ENCODE measurements around the gene DESI2.

Gene DESI2

DNA sequence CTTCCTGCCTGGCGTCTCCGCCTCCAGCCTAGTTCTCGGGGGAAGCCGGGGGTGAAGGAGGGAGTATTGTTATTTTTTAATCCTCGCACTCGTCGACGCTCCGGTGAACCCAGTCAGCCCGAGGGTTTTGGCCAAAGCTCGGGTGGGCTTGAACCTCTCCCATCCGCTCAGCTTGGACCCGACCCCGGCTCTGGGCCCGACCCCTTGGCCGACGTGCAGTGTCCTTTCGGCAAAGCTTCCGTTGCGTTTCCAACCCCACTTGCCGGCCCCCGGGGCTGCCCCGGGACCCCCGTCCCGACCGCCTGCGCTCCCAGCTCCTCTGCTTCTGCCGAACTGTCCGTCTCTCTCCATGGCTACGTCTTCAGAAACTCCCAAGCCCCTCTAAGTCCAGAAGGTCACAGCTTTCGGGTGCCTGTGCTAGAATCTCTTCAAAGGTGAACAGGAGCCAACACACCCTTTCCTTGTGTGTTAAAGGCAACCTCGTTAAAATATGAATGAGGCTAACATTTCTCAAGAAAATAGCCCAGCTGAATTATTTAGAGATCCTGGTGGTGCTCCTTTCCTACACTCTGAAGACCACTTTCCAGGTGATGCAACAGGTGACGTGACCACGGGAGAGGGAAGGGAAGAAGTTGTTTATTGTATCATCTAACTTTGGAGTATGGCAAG, 647 bp downstream of the DESI2 start (continued):
- TF ChIP-seq, protein P1, sequence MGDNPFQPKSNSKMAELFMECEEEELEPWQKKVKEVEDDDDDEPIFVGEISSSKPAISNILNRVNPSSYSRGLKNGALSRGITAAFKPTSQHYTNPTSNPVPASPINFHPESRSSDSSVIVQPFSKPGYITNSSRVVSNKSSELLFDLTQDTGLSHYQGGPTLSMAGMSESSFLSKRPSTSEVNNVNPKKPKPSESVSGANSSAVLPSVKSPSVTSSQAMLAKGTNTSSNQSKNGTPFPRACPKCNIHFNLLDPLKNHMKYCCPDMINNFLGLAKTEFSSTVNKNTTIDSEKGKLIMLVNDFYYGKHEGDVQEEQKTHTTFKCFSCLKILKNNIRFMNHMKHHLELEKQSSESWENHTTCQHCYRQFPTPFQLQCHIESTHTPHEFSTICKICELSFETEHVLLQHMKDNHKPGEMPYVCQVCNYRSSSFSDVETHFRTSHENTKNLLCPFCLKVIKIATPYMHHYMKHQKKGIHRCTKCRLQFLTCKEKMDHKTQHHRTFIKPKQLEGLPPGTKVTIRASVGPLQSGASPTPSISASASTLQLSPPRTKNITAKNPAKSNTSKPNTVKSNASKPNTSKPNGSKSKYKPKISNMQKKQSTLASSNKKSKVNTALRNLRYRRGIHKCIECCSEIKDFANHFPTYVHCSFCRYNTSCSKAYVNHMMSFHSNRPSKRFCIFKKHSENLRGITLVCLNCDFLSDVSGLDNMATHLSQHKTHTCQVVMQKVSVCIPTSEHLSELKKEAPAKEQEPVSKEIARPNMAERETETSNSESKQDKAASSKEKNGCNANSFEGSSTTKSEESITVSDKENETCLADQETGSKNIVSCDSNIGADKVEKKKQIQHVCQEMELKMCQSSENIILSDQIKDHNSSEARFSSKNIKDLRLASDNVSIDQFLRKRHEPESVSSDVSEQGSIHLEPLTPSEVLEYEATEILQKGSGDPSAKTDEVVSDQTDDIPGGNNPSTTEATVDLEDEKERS (tag by site-specific recombination; IDR thresholded peaks at IDR 0.05) = no peak
- no peak for TF ChIP-seq KLF1 (tag by site-specific recombination; IDR thresholded peaks at IDR 0.05)
- no peak for TF ChIP-seq ZBTB48 (tag by site-specific recombination; IDR thresholded peaks at IDR 0.05)
- TF ChIP-seq ZNF239 (tag by site-specific recombination; IDR thresholded peaks at IDR 0.05) = no peak
- no peak for TF ChIP-seq ZNF510 (tag by site-specific recombination; IDR thresholded peaks at IDR 0.05; ENCODE audit: insufficient replicate concordance)
- no peak for TF ChIP-seq ZNF48 (tag by site-specific recombination; IDR thresholded peaks at IDR 0.05)
- TF ChIP-seq ZBTB20 (tag by site-specific recombination; IDR thresholded peaks at IDR 0.05) = no peak; the same call in 1 of the 2 replicates
- TF ChIP-seq ZSCAN30 (tag by site-specific recombination; IDR thresholded peaks at IDR 0.05) = no peak
- TF ChIP-seq ZNF610 (tag by site-specific recombination; IDR thresholded peaks at IDR 0.05; ENCODE audit: borderline replicate concordance) = no peak
- TF ChIP-seq ZNF112 (tag by site-specific recombination; IDR thresholded peaks at IDR 0.05) = no peak
- TF ChIP-seq, protein P2, sequence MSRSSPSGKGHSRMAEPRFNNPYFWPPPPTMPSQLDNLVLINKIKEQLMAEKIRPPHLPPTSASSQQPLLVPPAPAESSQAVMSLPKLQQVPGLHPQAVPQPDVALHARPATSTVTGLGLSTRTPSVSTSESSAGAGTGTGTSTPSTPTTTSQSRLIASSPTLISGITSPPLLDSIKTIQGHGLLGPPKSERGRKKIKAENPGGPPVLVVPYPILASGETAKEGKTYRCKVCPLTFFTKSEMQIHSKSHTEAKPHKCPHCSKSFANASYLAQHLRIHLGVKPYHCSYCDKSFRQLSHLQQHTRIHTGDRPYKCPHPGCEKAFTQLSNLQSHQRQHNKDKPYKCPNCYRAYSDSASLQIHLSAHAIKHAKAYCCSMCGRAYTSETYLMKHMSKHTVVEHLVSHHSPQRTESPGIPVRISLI (tag by site-specific recombination; IDR thresholded peaks at IDR 0.05) = no peak
- TF ChIP-seq ZIC2 (tag by site-specific recombination; IDR thresholded peaks at IDR 0.05) = no peak
- 0 out of 2 replicates have a peak, but pooled peaks have one; percentile 14 for TF ChIP-seq ZNF391 (tag by site-specific recombination; IDR thresholded peaks at IDR 0.05; ENCODE audit: borderline replicate concordance, low read depth)
- TF ChIP-seq YY1 (tag by site-specific recombination; IDR thresholded peaks at IDR 0.05) = no peak
- no peak for TF ChIP-seq GLIS1 (tag by site-specific recombination; IDR thresholded peaks at IDR 0.05)
- TF ChIP-seq, protein P3, sequence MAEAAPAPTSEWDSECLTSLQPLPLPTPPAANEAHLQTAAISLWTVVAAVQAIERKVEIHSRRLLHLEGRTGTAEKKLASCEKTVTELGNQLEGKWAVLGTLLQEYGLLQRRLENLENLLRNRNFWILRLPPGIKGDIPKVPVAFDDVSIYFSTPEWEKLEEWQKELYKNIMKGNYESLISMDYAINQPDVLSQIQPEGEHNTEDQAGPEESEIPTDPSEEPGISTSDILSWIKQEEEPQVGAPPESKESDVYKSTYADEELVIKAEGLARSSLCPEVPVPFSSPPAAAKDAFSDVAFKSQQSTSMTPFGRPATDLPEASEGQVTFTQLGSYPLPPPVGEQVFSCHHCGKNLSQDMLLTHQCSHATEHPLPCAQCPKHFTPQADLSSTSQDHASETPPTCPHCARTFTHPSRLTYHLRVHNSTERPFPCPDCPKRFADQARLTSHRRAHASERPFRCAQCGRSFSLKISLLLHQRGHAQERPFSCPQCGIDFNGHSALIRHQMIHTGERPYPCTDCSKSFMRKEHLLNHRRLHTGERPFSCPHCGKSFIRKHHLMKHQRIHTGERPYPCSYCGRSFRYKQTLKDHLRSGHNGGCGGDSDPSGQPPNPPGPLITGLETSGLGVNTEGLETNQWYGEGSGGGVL (tag by site-specific recombination; IDR thresholded peaks at IDR 0.05) = no peak
- TF ChIP-seq PRDM1 (tag by site-specific recombination; IDR thresholded peaks at IDR 0.05) = peak; percentile 9; the same call in 1 of the 2 replicates
- no peak for TF ChIP-seq ZBTB1 (tag by site-specific recombination; IDR thresholded peaks at IDR 0.05)
- no peak for TF ChIP-seq ZNF624 (tag by site-specific recombination; IDR thresholded peaks at IDR 0.05)
- no peak for TF ChIP-seq ZNF202 (tag by site-specific recombination; IDR thresholded peaks at IDR 0.05; ENCODE audit: borderline replicate concordance)
- 0 out of 2 replicates have a peak, but pooled peaks have one; percentile 14 for TF ChIP-seq ZFP69B (tag by site-specific recombination; IDR thresholded peaks at IDR 0.05)
- no peak for TF ChIP-seq ZBTB17 (tag by site-specific recombination; IDR thresholded peaks at IDR 0.05)
- TF ChIP-seq ZNF776 (tag by site-specific recombination; IDR thresholded peaks at IDR 0.05; ENCODE audit: borderline replicate concordance) = no peak
- TF ChIP-seq, protein P4, sequence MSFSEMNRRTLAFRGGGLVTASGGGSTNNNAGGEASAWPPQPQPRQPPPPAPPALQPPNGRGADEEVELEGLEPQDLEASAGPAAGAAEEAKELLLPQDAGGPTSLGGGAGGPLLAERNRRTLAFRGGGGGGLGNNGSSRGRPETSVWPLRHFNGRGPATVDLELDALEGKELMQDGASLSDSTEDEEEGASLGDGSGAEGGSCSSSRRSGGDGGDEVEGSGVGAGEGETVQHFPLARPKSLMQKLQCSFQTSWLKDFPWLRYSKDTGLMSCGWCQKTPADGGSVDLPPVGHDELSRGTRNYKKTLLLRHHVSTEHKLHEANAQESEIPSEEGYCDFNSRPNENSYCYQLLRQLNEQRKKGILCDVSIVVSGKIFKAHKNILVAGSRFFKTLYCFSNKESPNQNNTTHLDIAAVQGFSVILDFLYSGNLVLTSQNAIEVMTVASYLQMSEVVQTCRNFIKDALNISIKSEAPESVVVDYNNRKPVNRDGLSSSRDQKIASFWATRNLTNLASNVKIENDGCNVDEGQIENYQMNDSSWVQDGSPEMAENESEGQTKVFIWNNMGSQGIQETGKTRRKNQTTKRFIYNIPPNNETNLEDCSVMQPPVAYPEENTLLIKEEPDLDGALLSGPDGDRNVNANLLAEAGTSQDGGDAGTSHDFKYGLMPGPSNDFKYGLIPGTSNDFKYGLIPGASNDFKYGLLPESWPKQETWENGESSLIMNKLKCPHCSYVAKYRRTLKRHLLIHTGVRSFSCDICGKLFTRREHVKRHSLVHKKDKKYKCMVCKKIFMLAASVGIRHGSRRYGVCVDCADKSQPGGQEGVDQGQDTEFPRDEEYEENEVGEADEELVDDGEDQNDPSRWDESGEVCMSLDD (tag by site-specific recombination; IDR thresholded peaks at IDR 0.05) = no peak; the same call in 1 of the 2 replicates
- no peak for TF ChIP-seq BCL11B (tag by site-specific recombination; IDR thresholded peaks at IDR 0.05; ENCODE audit: low read depth)
- TF ChIP-seq, protein P5, sequence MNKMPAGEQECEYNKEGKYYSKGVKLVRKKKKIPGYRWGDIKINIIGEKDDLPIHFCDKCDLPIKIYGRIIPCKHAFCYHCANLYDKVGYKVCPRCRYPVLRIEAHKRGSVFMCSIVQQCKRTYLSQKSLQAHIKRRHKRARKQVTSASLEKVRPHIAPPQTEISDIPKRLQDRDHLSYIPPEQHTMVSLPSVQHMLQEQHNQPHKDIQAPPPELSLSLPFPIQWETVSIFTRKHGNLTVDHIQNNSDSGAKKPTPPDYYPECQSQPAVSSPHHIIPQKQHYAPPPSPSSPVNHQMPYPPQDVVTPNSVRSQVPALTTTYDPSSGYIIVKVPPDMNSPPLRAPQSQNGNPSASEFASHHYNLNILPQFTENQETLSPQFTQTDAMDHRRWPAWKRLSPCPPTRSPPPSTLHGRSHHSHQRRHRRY (tag by site-specific recombination; IDR thresholded peaks at IDR 0.05) = no peak
- TF ChIP-seq, protein P6, sequence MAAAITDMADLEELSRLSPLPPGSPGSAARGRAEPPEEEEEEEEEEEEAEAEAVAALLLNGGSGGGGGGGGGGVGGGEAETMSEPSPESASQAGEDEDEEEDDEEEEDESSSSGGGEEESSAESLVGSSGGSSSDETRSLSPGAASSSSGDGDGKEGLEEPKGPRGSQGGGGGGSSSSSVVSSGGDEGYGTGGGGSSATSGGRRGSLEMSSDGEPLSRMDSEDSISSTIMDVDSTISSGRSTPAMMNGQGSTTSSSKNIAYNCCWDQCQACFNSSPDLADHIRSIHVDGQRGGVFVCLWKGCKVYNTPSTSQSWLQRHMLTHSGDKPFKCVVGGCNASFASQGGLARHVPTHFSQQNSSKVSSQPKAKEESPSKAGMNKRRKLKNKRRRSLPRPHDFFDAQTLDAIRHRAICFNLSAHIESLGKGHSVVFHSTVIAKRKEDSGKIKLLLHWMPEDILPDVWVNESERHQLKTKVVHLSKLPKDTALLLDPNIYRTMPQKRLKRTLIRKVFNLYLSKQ (tag by site-specific recombination; IDR thresholded peaks at IDR 0.05; ENCODE audit: borderline replicate concordance) = no peak
- TF ChIP-seq ZNF791 (tag by site-specific recombination; IDR thresholded peaks at IDR 0.05) = no peak
- TF ChIP-seq ZNF423 (tag by site-specific recombination; IDR thresholded peaks at IDR 0.05) = no peak

Data from HEK293 (cell line).